AG20443 (cell line): ENCODE data around the gene C19orf25.
A peak's percentile ranks its signal among the peaks of the same experiment; 100 is the strongest.
"Not testable (repeated sequence)": the region's sequence is repeated elsewhere in the genome, so short reads cannot be mapped to it uniquely, and the experiment has no call there.

Source experiments
- DNase-seq: peaks from one replicate; pipeline ENCODE4 v3.0.0; 2012; ENCODE audit warnings: low spot score, mixed read lengths

The C19orf25 gene

DNA sequence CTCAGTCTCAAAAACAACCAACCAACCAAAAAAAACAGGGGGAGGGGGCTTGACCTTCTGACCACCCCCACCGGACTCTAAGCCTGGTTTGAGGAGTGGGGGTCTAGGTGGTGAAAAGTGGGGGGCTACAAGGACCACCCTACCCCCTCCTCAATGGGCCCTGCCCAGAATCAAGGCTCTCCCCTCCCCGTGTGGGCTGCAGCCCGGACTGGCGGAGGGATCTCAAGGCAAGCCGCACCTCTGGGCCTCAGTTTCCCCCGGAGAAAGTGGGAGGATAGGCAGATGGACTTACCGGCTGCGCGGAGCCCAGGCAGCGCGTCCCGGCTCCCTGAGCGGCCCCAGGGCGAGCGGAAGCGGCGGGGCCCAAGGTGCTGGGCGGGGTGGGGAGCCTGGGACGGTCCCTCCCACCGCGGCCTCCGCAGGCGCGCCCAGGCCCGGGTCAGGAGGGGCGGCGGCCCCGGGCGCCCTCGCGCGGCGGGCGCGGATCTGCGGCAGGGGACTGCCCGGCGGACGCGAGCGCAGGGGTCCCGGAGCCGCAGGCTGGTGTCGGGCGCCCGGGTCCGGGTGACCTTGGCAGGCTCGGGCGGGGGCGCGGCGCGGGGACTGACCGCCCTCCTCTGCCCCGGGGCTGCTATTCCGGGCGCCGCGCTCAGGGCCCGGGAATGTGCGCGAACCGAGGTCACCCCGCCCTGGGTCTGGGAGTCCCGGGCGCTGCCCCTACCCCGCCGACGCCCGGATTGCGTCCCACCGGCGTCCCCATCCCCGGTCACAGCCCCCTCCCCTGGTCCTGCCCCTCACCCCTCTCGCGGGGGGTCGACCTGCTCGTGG lies 33.9 kb upstream of the C19orf25 start, which contains the start of gene ADAMTSL5:
ADAMTSL5 (minus strand) TSS at position 349 of the 828 bp plus-strand sequence. CDS start 2,076 bp downstream, outside the sequence.
- DNase-seq = peak; percentile 89

DNA sequence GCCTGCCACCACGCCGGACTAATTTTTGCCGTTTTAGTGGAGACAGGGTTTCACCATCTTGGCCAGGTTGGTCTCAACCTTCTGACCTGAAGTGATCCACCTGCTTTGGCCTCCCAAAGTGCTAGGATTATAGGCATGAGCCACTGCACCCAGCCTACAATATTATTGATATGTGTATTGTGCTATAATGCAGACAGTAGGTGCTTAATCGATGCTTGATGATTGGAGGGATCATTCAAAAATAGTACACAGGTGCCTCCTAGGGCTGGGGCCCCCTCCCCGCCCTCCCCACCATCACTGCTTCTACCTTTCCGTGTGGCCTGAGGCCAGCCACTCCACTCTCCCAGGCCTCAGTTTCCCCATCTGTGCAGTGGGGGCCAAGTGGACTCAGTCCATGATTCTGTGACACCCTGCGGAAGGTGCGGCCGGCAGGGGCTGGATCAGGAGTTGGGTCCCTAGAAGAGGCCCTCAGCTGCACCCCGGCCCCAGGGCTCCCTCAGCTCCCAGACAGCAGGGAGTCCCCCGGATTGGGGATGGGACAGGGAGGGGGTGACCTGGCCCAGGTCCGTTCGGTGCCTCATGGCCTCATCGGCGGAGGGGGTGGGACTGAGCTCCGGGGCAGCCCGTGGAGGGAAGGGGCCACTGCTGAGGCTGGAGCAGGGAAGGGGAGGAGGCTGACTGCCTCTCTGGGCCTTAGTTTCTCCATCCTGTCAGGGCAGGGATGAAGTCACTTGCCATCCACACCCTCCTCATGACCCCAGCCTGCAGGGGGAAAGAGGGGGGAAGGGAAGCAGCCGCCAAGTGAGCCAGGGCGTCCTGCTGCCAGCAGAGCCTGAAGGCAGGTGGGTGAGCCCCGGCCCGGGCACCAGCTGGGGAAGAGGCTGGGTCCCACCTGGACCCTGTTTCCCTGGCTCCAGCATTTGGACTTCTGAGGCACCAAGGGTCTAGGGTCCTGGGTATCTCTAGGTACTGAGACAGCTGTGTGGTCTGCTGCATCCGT lies 32.6 kb upstream of the C19orf25 start:
- no peak for DNase-seq

DNA sequence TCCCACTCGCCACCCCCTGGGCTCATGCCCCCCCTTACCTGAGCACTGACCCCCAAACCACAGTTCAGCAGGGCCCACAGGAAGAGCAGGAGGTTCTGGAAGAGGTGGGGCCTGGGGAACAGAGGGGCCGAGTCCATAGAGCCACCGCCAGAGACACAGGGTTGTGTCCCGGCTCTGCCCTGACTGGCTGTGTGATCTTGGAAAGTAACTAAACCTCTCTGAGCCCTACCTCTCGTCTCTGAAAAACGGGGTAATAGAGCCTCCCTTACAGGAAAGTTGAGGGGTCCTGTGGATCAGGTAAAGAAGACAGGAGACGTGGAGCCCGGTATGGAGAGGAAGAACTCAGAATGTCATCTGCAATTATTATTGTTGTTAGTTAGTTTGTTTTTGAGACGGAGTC lies 31.8 kb upstream of the C19orf25 start:
- no peak for DNase-seq

DNA sequence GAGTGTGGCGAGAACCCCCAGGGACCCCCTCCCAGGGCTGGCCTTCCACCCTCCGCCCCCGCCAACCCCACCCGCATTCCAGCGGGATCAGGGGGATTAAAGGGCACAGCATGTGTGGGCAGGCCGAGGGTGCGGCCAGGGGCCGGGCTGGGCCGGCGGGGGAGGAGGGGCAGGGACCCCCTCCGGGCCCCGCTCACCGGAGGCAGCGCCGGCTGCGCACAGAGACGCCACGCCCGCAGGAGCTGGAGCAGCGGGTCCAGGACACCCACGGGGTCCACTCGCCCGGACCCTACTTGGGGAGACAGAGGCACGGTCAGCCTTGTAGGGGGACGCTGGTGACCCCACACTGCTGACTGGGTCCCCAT lies 31.4 kb upstream of the C19orf25 start:
- DNase-seq = no peak

DNA sequence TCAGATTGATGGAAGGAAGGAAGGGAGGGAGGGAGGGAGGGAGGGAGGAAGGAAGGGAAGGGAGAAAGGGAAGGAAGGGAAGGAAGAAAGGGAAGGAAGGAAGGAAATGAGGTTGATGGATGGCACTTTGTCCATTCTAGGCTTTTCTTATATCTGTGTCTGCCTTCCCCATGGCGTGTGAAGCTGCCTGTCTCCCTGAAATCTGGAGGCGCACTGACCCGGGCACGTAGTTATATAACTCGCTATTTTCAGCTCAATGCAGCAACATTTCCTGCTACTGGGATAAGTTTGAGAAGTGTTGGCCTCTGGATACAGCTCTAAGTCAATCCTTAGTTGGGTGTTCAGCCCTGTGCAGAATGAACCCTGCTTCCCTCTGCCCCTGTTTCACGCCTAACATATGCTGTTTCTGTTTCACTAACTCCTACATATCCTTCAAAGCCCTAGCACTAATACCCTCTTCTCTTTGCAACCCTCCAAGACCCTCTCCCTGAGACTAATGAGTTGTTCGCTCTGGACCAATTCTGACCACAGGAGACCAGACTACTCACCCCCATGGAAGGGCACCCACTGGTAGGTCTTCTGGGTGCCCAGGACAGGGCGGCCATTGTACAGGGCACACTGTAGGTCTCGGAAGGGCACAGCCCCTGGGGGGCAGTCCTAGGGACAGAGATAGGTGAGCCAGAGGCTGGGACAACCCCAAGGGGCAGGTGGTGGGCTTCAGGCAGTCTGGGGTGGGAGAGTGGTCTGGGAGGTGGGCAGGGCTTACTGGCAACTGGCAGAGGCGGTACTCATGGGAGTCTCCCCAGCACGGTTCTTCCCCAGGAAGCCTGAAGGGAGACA lies 30.8 kb upstream of the C19orf25 start:
- DNase-seq = no peak

DNA sequence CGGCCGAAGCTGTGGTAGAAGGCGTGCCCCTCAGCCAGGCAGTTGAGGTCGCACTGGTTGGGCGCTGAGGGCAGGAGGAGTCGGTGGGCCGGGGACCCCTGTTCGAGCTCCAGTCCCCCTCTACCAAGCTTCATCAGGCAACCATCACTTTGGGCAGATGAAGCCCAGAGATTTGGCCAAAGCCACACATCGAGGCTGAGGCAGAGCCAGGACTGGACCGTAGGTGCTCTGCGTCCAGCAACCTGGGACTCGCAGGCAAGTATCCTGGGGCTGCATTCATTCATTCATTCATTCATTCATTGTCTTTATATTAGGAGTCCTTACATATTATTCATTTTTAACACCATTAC lies 29.5 kb upstream of the C19orf25 start:
- DNase-seq = no peak

DNA sequence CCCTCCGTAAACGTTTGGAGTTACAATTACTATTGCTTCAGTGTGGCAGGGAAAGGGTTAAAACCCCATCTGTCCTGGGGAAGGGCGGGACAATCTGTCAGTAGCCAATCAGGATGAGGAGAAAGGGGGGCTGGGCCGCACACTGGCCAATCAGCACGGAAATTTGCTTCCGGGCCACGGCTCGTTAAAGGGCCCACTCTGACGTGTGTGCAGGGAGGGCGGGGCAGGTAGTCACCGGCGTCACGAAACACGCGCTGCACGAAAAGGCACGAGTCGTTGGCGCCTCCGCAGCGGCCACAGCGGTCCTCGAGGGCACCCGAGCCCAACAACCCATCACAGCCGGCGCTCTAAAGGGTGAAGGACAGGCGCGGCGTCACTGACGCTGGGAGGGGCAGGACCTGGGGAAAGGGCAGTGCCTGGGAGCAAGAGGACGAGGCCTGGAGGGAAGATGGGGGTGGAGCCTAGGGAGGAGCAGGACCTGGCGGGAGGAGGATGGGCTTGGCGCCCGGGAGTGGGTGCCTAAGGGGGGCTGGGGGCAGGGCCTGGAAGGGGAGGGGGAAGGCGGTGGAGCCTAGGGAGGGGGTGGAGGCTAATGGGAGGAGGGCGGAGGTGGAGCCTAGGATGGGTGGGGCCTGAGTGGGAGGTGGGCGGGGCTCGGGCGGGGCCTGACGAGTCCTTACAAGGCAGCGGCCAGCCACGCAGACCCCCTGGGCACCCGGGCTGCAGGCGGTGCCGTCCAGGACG lies 28.9 kb upstream of the C19orf25 start:
- peak; percentile 99 for DNase-seq

DNA sequence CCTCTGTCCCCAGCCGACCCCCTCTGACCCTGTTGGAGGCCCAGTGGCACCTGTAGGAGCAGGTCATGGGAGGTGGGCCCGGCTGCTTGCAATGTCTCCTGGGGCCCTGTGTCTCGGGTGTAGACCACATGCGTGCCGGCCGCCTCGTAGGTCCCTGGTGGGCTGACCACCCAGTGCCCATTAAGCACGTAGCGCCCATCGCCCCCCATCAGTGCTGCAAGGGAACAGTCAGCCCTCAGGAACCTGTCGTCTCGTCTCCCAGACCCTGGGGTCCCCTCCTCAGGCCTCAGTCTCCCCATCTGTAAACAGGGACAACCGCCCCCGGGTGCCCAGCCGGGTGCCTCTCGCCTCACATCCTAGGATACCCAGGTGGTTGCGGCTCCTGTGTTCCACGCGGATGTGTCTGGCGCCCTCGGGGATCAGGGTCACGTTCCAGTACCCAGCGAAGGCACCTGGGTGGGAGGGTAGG lies 28.2 kb upstream of the C19orf25 start:
- no peak for DNase-seq

DNA sequence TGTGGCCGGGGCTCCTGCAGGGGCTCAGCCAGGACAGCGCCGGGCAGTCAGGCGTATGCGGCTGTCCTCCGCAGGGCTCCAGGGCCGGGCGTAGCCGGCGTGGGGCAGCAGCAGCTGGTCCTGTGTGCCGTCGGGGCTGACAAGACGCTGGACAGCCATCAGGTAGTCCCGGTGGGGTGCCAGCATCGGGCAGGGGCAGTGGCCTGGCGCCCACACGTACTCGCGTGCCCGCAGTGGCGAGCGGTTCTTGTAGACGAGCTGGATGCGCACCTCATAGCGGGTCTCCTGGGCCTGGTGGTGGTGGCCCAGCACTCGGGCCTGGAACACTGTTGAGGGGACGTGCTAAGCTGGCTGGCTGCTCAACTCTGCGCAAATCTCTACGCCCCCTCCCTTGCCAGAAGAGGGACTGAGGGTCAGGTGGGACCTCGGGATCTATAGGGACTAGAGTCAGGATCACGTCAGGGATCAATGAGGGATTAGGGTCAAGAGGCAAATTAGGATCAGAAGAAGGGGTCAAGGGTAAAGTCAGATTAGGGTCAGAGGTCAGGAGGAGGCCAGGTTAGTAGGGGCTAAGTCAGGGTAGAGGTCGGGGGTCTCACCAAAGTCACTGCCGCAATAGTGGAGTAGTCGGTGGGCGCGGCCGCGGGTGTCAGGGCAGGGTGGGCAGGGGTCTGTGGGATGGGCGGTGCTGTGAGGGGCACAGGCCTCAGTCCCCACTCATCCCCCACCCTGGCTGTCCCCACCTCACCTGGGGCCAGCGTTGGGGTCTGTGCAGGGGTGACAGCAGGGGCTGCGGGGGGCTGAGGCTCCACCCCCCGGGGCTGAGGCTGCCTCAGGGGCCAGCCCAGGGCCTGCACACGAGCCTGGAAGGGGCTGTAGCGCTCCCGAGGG lies 27.2 kb upstream of the C19orf25 start:
- no peak for DNase-seq

DNA sequence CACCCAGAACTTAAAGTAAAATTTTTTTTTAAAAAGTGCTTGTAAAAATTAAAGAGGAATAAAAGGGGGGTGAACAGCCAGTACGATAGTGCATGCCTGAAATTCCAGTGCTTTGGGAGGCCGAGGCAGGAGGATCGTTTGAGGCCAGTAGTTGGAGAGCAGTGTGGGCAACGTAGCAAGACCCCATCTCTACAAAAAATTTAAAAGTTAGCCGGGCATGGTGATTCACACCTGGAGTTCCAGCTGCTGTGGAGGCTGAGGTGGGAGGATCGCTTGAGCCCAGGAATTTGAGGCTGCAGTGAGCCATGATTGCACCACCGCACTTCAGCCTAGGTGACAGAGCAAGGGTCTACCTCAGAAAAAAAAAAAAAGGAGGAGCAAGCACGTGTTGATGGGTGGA lies 26.0 kb upstream of the C19orf25 start:
- no peak for DNase-seq

DNA sequence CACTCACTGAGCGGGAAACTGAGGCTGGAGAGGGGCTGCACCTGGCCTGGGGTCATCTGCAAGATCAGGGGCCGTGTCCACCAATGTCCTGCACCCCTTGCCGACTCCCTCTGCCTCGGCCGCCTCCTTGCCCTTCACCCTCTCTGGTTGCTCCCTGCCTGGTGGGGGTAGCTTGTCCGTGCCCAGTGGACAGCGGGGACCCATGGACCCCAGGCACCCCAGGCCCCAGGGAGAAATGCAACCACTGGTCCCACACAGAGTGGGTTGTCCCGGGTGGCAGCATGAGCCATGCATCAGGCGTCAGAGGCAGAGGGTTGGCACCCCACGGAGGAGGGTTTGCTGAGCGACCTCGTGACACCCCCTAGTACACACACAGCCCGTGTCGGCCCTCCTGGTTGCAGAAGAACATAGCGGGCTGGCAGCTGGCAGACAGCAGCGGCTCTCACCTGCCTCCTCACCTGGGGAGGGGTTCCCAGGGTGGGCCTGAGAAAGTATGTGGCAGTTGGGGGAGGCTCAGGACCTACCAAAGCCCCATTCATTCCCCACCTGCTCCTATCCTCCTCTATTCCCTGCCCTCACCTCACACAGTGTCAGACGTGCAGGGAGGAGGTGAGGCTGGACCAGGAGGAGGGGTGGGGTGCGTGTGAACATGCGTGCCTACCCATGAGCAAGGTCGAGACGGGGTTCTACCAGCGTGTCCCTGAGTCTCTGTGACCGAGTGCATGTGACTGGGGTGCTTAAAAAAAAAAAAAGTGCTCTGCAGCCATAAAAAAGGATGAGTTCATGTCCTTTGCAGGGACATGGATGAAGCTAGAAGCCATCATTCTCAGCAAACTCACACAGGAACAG lies 25.1 kb upstream of the C19orf25 start:
- no peak for DNase-seq

DNA sequence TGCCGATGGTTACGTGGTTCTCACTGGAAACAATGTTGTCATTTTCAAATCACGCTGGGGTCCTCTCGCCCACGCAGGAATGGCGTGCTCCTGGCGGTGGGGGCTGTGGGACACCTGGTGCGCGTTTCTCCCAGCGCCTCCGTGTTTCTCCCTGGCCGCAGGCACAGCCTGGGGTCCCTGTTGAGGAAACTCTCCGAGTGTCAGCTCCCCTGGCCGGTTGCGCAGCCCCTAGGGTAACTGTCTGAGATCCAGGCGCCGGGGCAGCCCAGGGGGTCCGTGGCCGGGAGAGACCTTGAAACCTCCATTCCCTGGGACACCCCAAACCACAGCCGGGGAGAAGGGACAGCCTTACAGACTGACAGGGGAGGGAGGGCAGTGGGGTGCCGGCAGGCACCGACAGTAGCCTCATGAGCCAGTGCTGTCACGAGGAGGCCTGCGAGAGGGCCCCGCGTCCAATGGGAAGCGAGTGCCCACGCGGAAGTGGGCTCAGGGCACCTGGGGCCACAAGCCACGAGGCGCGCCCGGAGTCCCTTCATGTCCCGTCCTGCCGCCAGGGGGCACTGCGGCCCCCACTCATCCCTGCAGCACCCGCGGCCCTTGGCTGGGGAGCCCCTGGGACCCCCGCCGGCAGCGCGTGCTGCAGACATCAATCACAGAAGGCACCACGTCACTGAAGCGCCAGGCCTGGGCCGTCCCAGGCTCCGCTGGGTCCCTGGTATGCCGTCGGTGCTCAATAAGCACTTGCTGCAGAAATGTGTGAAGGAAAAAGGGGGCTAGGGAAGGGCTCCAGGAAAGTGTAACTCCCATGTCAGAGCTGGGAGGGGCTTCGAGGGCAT lies 24.3 kb upstream of the C19orf25 start:
- peak; percentile 54 for DNase-seq

DNA sequence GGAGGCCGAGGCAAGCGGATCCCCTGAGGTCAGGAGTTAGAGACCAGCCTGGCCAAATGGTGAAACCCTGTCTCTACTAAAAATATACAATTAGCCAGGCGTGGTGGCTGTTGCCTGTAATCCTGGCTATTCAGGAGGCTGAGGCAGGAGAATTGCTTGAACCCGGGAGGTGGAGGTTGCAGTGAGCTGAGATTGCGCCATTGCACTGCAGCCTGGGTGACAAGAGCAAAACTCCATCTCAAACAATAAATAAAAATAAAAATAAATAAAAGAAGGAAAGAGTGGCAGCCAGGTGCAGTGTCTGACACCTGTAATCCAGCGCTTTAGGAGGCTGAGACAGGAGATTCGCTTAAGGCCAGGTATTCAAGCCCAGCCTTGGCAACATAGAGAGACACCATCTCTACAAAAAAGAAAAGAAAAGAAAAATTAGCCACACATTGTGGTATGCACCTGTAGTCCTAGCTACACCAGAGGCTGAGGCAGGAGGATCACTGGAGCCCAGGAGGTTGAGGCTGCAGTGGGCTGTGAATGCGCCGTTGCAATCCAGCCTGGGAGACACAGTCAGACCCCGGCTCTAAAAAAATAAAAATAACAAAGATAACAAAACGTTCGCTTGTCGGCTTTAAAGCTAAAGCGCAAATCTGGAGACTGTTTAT lies 23.5 kb upstream of the C19orf25 start:
- DNase-seq = no peak

DNA sequence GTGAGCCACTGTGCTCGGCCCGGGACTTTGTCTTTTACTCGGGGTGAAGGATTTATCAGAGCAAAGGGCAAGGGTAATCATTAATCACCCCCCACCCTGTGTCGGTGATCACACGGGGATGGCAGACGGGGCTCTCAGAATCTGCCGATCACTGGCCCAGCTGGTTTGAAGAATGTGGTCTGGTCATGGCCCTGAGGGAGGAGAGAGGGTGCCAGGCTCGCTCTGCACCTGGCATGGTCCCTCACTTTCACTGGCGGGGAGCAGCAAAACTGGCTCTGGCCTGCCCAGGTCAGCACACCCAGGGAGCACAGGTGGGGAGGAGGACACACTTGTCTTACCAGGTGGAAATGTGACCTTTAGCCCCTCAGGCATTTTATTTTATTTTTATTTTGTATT lies 22.2 kb upstream of the C19orf25 start:
- DNase-seq = no peak

DNA sequence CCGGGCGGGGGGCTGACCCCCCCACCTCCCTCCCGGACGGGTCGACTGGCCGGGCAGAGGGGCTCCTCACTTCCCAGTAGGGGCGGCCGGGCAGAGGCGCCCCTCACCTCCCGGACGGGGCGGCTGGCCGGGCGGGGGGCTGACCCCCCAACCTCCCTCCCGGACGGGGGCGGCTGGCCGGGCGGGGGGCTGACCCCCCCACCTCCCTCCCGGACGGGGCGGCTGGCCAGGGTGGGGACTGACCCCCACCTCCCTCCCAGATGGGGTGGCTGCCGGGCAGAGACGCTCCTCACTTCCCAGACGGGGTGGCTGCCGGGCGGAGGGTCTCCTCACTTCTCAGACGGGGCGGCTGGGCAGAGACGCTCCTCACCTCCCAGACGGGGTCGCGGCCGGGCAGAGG lies 20.2 kb upstream of the C19orf25 start:
- not testable (repeated sequence) for DNase-seq

DNA sequence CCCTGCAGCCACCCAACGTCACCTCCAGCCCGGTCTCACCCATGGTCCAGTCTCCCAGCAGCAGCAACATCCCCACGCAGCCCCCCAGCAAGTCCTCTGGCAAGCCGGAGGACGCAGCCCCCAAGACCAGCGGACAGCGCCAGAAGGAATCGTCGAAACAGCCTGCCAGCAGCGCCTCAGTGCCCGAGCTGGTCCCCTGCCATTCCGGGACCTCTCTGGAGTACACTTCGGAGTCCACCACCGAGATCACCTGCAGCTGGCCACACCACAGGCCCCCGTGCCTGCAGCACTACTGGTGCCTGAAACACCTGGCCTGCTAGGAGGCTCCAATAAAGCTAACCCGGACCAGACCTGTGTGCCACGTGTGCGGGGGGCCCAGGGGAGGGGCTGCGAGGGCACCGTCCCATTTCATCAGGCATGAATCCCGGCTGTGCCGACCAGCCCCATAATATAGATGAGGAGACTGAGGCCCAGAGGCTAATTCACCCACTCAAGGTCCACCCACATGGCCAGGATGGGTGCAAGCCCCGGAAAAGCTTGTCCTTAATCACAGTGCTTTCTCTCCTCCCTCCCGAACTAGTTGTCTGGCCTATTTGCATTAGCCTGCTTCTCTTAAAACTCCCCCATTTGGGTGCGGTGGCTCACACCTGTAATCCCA lies 18.7 kb upstream of the C19orf25 start:
- no peak for DNase-seq
